Colonic mucosa (tissue), 4 donors: ENCODE results near the gene DOCK9. TPM values are rescaled to one million over a fixed set of nuclear protein-coding genes. Genes with fewer than 3 reads are reported as not detected.

Source experiments
- DNase-seq: peaks from one replicate; pipeline ENCODE4 v3.0.0-alpha.2; 2020
- H3K27ac ChIP-seq: fragments of 200-600 bp; one replicate; pipeline ENCODE4 v1.8.0; 2021
- H3K27me3 ChIP-seq: fragments of 200-600 bp; one replicate; pipeline ENCODE4 v1.8.0; 2021
- H3K36me3 ChIP-seq: fragments of 200-600 bp; one replicate; pipeline ENCODE4 v1.8.0; 2021
- H3K4me1 ChIP-seq: fragments of 200-600 bp; one replicate; pipeline ENCODE4 v1.8.0; 2021; ENCODE audit warnings: mild to moderate bottlenecking
- H3K4me3 ChIP-seq: fragments of 200-600 bp; one replicate; pipeline ENCODE4 v1.8.0; 2021
- H3K9ac ChIP-seq, 2 donors: one replicate each; pipeline ENCODE4 v1.7.0; 2013; ENCODE audit warnings: control low read depth in 2 of 2, low read depth in 2 of 2, low read length in 2 of 2
- H3K9me3 ChIP-seq: fragments of 200-600 bp; one replicate; pipeline ENCODE4 v1.8.0; 2021
- intact Hi-C: fragments of 100-400 bp; cut with DNase I; formaldehyde crosslinking; loops from one replicate; pipeline ENCODE4 v1.14.1; 2022
- total RNA-seq, 2 donors: library from RNA; stranded (reverse); fragmentation: NEBNext Ultra II Directional in 1 of 2; extraction: Animal tissue kit (Norgen Biotek cat#: 25700) in 1 of 2; gene quantifications; one replicate each; pipeline ENCODE4 v1.2.1, GENCODE V29; 2021
- TF ChIP-seq, protein P1 (sequence below): fragments of 200-600 bp; IDR thresholded peaks from one replicate; pipeline ENCODE4 v1.8.0; 2022; ENCODE audit warnings: antibody characterized with exemption, mild to moderate bottlenecking
- donor health status: healthy.
- donor health status: DM: no; HTN: no; CAD: no.
- donor health status: DM: no; HTN: no; CAD: no.

The DOCK9 gene
- total RNA-seq, 2 donors from 2014 or later: 42.3 to 52.4 TPM

DNA sequence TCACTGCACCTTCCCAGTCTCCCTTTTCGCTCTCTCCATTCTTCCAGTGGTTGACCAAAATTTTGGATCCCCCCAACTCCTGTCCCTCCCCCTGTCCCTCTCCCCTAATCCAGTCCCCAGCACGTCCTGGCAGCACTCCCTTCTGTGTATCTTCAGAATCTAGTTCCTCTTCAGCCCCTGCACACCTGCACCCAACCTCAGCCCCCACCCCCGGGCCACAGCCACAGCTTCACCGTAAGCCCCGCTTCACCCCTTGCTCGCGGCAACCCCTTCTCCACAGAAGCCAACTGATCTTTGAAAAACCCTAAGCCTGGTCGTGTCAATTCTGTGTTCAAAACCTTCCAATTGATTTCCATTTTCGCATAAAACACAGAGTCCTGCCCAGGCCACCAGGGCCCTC is 189.9 kb downstream of the DOCK9 start:
- no peak overlapping the region for H3K27ac ChIP-seq
- H3K4me3 ChIP-seq: no peak overlapping the region
- no peak overlapping the region for H3K9ac ChIP-seq
- H3K27me3 ChIP-seq: no peaks in the 10 kb centered on the region
- intact Hi-C loops: no loop called here
- no peaks in the 10 kb centered on the region for H3K9me3 ChIP-seq
- no peak for DNase-seq
- TF ChIP-seq, protein P1, sequence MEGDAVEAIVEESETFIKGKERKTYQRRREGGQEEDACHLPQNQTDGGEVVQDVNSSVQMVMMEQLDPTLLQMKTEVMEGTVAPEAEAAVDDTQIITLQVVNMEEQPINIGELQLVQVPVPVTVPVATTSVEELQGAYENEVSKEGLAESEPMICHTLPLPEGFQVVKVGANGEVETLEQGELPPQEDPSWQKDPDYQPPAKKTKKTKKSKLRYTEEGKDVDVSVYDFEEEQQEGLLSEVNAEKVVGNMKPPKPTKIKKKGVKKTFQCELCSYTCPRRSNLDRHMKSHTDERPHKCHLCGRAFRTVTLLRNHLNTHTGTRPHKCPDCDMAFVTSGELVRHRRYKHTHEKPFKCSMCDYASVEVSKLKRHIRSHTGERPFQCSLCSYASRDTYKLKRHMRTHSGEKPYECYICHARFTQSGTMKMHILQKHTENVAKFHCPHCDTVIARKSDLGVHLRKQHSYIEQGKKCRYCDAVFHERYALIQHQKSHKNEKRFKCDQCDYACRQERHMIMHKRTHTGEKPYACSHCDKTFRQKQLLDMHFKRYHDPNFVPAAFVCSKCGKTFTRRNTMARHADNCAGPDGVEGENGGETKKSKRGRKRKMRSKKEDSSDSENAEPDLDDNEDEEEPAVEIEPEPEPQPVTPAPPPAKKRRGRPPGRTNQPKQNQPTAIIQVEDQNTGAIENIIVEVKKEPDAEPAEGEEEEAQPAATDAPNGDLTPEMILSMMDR: no peak
- no peaks in the 10 kb centered on the region for H3K36me3 ChIP-seq
- H3K4me1 ChIP-seq: no peaks in the 10 kb centered on the region

DNA sequence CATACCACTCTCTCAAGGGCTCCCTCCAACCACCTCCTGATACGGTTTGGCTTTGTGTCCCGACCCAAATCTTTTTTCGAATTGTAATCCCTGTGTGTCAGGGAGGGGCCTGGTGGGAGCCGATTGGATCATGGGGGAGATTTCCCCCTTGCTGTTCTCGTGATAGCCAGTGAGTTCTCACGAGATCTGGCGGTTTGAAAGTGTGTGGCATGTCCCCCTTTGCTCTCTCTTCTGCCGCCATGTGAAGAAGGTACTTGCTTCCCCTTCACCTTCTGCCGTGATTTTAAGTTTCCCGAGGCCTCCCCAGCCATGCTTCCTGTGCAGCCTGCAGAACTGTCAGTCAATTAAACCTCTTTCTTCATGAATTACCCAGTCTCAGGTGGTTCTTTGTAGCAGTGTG is 190.7 kb downstream of the DOCK9 start:
- H3K27me3 ChIP-seq: no peaks in the 10 kb centered on the region
- H3K27ac ChIP-seq: no peak overlapping the region
- H3K9me3 ChIP-seq: no peaks in the 10 kb centered on the region
- H3K9ac ChIP-seq: no peak overlapping the region
- TF ChIP-seq, protein P1: no peak
- no peak for DNase-seq
- H3K36me3 ChIP-seq: no peaks in the 10 kb centered on the region
- no peaks in the 10 kb centered on the region for H3K4me1 ChIP-seq
- intact Hi-C loops: no loop called here
- H3K4me3 ChIP-seq: no peak overlapping the region

DNA sequence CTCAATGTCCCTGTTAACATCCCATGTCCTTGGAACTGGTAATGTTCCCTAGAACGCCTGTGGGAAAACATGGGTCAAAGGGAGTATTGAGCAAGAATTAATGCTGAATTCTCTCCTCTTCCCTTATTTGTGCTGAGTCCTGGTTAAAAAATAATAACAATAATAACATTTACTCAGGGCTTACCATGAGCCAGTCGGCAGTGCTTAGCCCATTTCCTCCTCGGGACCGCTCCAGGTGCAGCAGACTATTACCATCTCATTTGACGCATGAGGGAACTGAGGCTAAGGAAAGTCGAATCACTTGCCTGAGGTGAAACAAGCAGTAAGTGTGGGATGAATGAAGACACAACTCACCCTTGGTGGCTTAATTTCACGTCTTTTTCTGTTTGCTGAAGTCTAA is 191.8 kb downstream of the DOCK9 start:
- Histone ChIP-seq H3K9ac (no peak overlapping the region), H3K27me3 (no peaks in the 10 kb centered on the region), H3K4me3 (no peak overlapping the region), H3K36me3 (no peaks in the 10 kb centered on the region), H3K4me1 (no peaks in the 10 kb centered on the region), H3K9me3 (no peaks in the 10 kb centered on the region), H3K27ac (no peak overlapping the region)
- intact Hi-C loops: no loop called here
- TF ChIP-seq, protein P1: no peak
- no peak for DNase-seq

DNA sequence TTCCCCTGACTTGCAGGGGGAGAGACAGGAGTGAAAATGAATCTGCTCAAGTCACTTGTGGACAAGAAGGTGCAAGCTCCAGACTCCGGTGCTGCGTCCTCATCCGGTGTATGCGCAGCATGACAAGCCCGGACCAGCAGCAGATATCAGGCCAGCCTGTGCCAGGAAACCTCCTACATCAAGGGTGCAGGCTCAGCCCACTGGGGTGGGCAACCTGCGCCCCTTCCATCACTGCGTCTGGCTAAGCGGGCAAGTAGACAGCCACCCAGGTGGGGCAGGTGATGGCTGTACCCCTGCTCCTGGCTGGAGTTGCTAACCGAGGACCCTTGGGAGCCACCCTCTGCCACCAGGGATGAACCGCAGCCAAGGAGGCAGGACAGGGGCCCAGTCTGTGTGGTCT is 192.5 kb downstream of the DOCK9 start:
- no peaks in the 10 kb centered on the region for H3K4me1 ChIP-seq
- no peak overlapping the region for H3K9ac ChIP-seq
- no peaks in the 10 kb centered on the region for H3K9me3 ChIP-seq
- intact Hi-C loops: no loop called here
- TF ChIP-seq, protein P1: no peak
- no peaks in the 10 kb centered on the region for H3K27me3 ChIP-seq
- no peak overlapping the region for H3K4me3 ChIP-seq
- DNase-seq: no peak
- no peak overlapping the region for H3K27ac ChIP-seq
- no peaks in the 10 kb centered on the region for H3K36me3 ChIP-seq

DNA sequence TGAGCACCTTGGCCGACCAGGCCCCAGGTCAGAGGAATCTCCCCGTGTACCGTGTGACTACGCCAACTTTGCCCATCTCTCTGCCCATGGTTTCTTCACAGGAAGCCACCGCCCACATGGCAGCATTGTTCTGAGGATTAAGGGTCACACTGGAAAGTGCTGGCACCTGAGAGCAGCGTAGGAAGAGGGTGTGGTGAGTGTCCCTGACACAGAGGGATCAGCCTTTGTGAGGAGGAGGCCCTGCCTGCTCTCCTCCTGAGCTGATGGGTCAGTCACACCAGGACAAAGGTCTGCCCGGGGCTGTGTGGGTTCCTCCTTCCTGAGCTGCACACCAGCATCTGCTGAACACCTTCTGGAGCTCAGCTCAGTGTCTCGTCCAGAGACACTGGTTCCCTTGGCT is 193.2 kb downstream of the DOCK9 start:
- DNase-seq: peak; percentile 34

More for the DNA sequence above, 193.2 kb downstream of the DOCK9 start:
- Histone ChIP-seq H3K4me3 (no peak overlapping the region), H3K4me1 (no peaks in the 10 kb centered on the region), H3K9me3 (no peaks in the 10 kb centered on the region), H3K27me3 (no peaks in the 10 kb centered on the region), H3K36me3 (no peaks in the 10 kb centered on the region), H3K9ac (no peak overlapping the region), H3K27ac (no peak overlapping the region)
- TF ChIP-seq, protein P1: no peak
- intact Hi-C loops: no loop called here
